Measurements from ENCODE around the gene HOXC11.

GRCh38 chr12:53963005-53963404 is 9.9 kb upstream of the HOXC11 start:
- no peak for TF ChIP-seq POLR2A (IDR thresholded peaks at IDR 0.05)
- TF ChIP-seq, protein P1, sequence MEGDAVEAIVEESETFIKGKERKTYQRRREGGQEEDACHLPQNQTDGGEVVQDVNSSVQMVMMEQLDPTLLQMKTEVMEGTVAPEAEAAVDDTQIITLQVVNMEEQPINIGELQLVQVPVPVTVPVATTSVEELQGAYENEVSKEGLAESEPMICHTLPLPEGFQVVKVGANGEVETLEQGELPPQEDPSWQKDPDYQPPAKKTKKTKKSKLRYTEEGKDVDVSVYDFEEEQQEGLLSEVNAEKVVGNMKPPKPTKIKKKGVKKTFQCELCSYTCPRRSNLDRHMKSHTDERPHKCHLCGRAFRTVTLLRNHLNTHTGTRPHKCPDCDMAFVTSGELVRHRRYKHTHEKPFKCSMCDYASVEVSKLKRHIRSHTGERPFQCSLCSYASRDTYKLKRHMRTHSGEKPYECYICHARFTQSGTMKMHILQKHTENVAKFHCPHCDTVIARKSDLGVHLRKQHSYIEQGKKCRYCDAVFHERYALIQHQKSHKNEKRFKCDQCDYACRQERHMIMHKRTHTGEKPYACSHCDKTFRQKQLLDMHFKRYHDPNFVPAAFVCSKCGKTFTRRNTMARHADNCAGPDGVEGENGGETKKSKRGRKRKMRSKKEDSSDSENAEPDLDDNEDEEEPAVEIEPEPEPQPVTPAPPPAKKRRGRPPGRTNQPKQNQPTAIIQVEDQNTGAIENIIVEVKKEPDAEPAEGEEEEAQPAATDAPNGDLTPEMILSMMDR (IDR thresholded peaks at IDR 0.05), result no peak

Measured in gastroesophageal sphincter (tissue), 3 donors.